Measurements from ENCODE around the gene RAET1L. TPM values are rescaled to one million over a fixed set of nuclear protein-coding genes. Genes with fewer than 3 reads are reported as not detected.
A peak's percentile ranks its signal among the peaks of the same experiment; 100 is the strongest.
"Not testable (repeated sequence)": the region's sequence is repeated elsewhere in the genome, so short reads cannot be mapped to it uniquely, and the experiment has no call there.

The RAET1L gene
- total RNA-seq, 2 donors from 2014 or later = not detected

DNA sequence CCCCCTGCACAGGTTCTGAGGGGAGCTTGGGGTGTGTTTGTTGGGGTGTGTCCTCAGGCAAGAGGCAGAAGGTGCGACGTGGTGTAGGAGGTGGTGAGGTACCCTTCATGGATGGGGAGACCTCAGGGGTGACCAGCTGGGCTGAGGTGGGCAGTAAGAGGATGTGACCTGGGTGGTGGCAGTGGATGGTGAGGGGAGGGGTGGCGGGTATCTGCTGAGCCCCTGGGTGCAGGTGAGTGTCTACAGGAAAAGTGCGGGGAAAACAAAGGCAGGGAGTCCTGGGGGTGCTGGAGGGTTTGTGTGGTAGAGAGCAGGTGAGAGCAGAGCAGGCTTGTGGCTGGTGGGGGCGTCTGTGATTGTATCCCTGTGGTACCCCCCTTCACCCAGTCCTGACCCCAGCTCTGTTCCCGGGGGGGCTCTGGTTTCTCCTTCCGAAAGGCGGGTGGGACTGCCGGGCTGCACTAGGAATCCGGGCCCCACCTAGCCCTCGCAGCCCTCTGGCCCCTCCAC, 631 bp downstream of the RAET1L start:
- ATAC-seq (ENCODE audit: insufficient number of reproducible peaks, low FRiP score, low read depth) (no peak), DNase-seq (ENCODE audit: low spot score) (no peak)
- Histone ChIP-seq H3K4me1 (ENCODE audit: control insufficient read depth in 1 of 2, low read depth in 2 of 2) (peaks cover 3 to 8% of the 10 kb centered on the region in 2 donors), H3K27me3 (replicated peaks; ENCODE audit: insufficient read depth) (peaks cover 8% of the 10 kb centered on the region), H3K9me3 (no peaks in the 10 kb centered on the region), H3K4me3 (no peak overlapping the region), H3K27ac (no peak overlapping the region), H3K36me3 (no peaks in the 10 kb centered on the region)
- TF ChIP-seq CTCF (IDR thresholded peaks at IDR 0.05) = no peak

DNA sequence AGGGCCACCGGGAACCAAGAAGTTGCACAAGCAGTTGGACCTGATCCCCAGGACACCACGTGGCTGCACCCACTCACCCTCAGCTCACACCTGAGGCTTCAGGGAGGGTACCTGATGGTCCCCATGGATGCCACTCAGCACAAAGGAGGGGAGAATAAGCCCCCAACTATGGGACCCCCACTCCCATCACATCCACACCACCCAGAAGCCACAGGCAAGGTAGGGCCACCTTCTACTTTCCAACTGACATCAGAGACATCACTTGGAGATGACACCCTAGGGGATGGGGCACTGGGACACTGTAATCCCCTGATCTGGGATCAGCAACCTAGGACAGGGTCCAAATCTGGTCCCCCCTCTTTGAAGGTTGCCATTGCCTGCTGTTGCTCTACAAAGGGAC, 1.3 kb downstream of the RAET1L start:
- not testable (repeated sequence) for H3K36me3 ChIP-seq; ATAC-seq (ENCODE audit: insufficient number of reproducible peaks, low FRiP score, low read depth); H3K27ac ChIP-seq; H3K4me1 ChIP-seq (ENCODE audit: control insufficient read depth in 1 of 2, low read depth in 2 of 2); H3K4me3 ChIP-seq; H3K27me3 ChIP-seq (replicated peaks; ENCODE audit: insufficient read depth); H3K9me3 ChIP-seq; DNase-seq (ENCODE audit: low spot score)

GRCh38 chr6:150021870-150022269, 3.5 kb downstream of the RAET1L start:
- H3K27me3 ChIP-seq (replicated peaks; ENCODE audit: insufficient read depth); H3K4me3 ChIP-seq; H3K36me3 ChIP-seq; H3K4me1 ChIP-seq (ENCODE audit: control insufficient read depth in 1 of 2, low read depth in 2 of 2); ATAC-seq (ENCODE audit: insufficient number of reproducible peaks, low FRiP score, low read depth); H3K27ac ChIP-seq; H3K9me3 ChIP-seq; DNase-seq (ENCODE audit: low spot score): not testable (repeated sequence)

DNA sequence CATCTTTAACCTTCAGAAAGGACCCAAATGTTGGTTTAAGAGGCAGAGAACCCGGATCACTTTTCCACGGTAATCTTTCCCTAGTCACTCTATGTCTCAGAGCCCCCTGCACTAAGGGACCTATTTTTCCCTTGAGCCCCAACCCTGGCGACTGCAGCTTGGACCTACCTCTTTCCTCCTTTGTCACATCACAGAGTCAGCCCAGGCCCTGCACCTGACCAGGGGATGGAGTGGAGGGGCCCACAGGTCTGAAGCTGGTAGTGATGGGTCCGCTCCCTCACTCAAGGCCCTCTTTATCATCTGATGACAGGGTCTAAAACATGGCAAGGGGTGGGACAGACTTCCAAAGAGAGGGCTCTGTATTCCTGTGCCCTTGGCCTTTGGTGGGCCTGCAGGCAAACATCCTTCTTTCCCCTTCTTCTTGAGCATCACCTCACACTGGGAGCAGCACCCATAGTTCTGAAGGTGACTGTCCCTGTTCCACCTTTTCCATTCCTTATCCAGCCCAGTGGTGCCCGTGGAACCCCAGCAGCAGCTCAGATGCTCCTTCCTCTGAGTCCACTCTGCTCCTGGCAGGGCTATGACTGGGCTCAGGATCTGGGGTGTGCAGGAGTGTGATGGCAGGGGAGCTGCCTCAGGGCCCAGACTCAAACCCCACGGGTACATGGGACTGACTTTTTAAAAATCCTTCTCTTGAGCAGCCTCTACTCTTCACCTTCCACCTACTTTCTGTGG, 6.3 kb downstream of the RAET1L start:
- DNase-seq (ENCODE audit: low spot score) = no peak
- H3K4me1 ChIP-seq (ENCODE audit: control insufficient read depth in 1 of 2, low read depth in 2 of 2) = no peaks in the 10 kb centered on the region
- no peaks in the 10 kb centered on the region for H3K36me3 ChIP-seq
- TF ChIP-seq CTCF (IDR thresholded peaks at IDR 0.05) = no peak
- no peaks in the 10 kb centered on the region for H3K9me3 ChIP-seq
- no peak overlapping the region for H3K4me3 ChIP-seq
- ATAC-seq (ENCODE audit: insufficient number of reproducible peaks, low FRiP score, low read depth) = no peak
- H3K27ac ChIP-seq = no peak overlapping the region
- no peaks in the 10 kb centered on the region for H3K27me3 ChIP-seq (replicated peaks; ENCODE audit: insufficient read depth)

DNA sequence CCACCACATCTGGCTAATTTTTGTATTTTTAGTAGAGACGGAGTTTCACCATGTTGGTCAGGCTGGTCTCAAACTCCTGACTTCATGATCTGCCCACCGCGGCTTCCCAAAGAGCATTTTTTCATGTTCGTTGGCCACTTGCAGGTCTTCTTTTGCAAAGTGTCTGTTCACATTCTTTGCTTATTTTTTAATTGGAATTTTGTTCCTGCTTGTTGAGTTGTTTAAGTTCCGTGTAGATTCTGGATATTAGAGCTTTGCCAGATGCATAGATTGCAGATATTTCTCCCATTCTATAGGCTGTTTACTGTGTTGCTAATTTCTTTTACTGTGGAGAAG, 8.2 kb downstream of the RAET1L start:
- not testable (repeated sequence) for H3K36me3 ChIP-seq; H3K4me3 ChIP-seq; H3K9me3 ChIP-seq; H3K27me3 ChIP-seq (replicated peaks; ENCODE audit: insufficient read depth); DNase-seq (ENCODE audit: low spot score); ATAC-seq (ENCODE audit: insufficient number of reproducible peaks, low FRiP score, low read depth); H3K4me1 ChIP-seq (ENCODE audit: control insufficient read depth in 1 of 2, low read depth in 2 of 2); H3K27ac ChIP-seq
- TF ChIP-seq CTCF (IDR thresholded peaks at IDR 0.05) = peak; percentile 16

- Histone ChIP-seq H3K4me1 (ENCODE audit: control insufficient read depth in 1 of 2, low read depth in 2 of 2) (no peaks in the 10 kb centered on the region), H3K4me3 (no peak overlapping the region), H3K27ac (no peak overlapping the region), H3K27me3 (replicated peaks; ENCODE audit: insufficient read depth) (peaks cover 2% of the 10 kb centered on the region), H3K9me3 (no peaks in the 10 kb centered on the region), H3K36me3 (no peaks in the 10 kb centered on the region)
- TF ChIP-seq CTCF (IDR thresholded peaks at IDR 0.05) = peak; percentile 74
- DNase-seq (ENCODE audit: low spot score) (no peak), ATAC-seq (ENCODE audit: insufficient number of reproducible peaks, low FRiP score, low read depth) (peak; percentile 68)
Measured at GRCh38 chr6:150016324-150017185, 8.8 kb downstream of the RAET1L start.

GRCh38 chr6:150015281-150016001, 9.9 kb downstream of the RAET1L start:
- not testable (repeated sequence) for ATAC-seq (ENCODE audit: insufficient number of reproducible peaks, low FRiP score, low read depth); H3K27me3 ChIP-seq (replicated peaks; ENCODE audit: insufficient read depth); DNase-seq (ENCODE audit: low spot score)

GRCh38 chr6:150014623-150015280, 10.6 kb downstream of the RAET1L start:
- H3K9me3 ChIP-seq; DNase-seq (ENCODE audit: low spot score); H3K36me3 ChIP-seq; H3K4me3 ChIP-seq; H3K27me3 ChIP-seq (replicated peaks; ENCODE audit: insufficient read depth); H3K27ac ChIP-seq; H3K4me1 ChIP-seq (ENCODE audit: control insufficient read depth in 1 of 2, low read depth in 2 of 2); ATAC-seq (ENCODE audit: insufficient number of reproducible peaks, low FRiP score, low read depth): not testable (repeated sequence)

More at GRCh38 chr6:150015281-150016001, 9.9 kb downstream of the RAET1L start:
- H3K27ac ChIP-seq; H3K36me3 ChIP-seq; H3K4me3 ChIP-seq; H3K9me3 ChIP-seq; H3K4me1 ChIP-seq (ENCODE audit: control insufficient read depth in 1 of 2, low read depth in 2 of 2): not testable (repeated sequence)

Measured in thoracic aorta (tissue), 2 donors.